ENCODE results near the gene GABRG3.
"Not testable (repeated sequence)": the region's sequence is repeated elsewhere in the genome, so short reads cannot be mapped to it uniquely, and the experiment has no call there.

GABRG3 gene

GRCh38 chr15:27127815-27128570 is 157.0 kb downstream of the GABRG3 start:
- Mint-ChIP-seq H3K36me3 (no peaks in the 10 kb centered on the region), H3K4me1 (no peaks in the 10 kb centered on the region), H3K27ac (no peak overlapping the region), H3K4me3 (no peak overlapping the region), H3K9me3 (peaks cover 21% of the 10 kb centered on the region)
- DNase-seq (ENCODE audit: low spot score in 2 of 2) = no peak
- no peak for ATAC-seq

- H3K36me3 Mint-ChIP-seq = no peaks in the 10 kb centered on the region
- H3K4me3 Mint-ChIP-seq = no peak overlapping the region
- no peak overlapping the region for H3K27ac Mint-ChIP-seq
- DNase-seq (ENCODE audit: low spot score in 2 of 2) (no peak), ATAC-seq (no peak)
- peaks cover 20% of the 10 kb centered on the region for H3K9me3 Mint-ChIP-seq
- no peaks in the 10 kb centered on the region for H3K4me1 Mint-ChIP-seq
Observed at GRCh38 chr15:27133249-27133648, 162.3 kb downstream of the GABRG3 start.

GRCh38 chr15:27134481-27134880 is 163.5 kb downstream of the GABRG3 start:
- Mint-ChIP-seq H3K4me3 (no peak overlapping the region), H3K4me1 (no peaks in the 10 kb centered on the region), H3K9me3 (peaks cover 23% of the 10 kb centered on the region), H3K36me3 (no peaks in the 10 kb centered on the region), H3K27ac (no peak overlapping the region)
- no peak for ATAC-seq
- DNase-seq (ENCODE audit: low spot score in 2 of 2) = no peak

GRCh38 chr15:27135151-27135550 is 164.2 kb downstream of the GABRG3 start:
- Mint-ChIP-seq H3K27ac (no peak overlapping the region), H3K4me3 (no peak overlapping the region), H3K4me1 (no peaks in the 10 kb centered on the region), H3K9me3 (peaks cover 23% of the 10 kb centered on the region), H3K36me3 (no peaks in the 10 kb centered on the region)
- no peak for DNase-seq (ENCODE audit: low spot score in 2 of 2)
- no peak for ATAC-seq

GRCh38 chr15:27137127-27137526 is 166.1 kb downstream of the GABRG3 start:
- Mint-ChIP-seq H3K9me3 (peaks cover 17% of the 10 kb centered on the region), H3K4me3 (no peak overlapping the region), H3K36me3 (no peaks in the 10 kb centered on the region), H3K27ac (no peak overlapping the region), H3K4me1 (no peaks in the 10 kb centered on the region)
- DNase-seq (ENCODE audit: low spot score in 2 of 2) (no peak), ATAC-seq (no peak)

DNA sequence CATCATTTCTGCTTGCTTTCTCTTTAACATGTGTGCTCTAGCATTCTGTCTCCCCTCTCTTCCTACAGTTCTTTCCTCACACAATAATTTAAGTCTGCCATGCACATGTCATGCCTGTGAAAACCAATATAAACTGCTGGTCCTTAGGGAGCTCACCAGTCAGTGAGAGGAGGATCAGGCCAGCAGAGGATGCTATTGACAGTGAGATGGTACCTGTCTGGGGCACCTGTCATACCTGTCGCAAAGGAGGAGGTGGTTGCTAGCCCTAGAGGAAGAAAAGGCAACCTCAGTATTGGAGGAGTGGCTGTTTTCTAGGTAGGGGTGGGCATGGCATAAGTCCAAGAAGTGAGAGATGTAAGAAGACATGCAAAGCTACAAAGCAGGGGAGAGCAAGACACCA is 194.6 kb downstream of the GABRG3 start:
- Mint-ChIP-seq H3K9me3 (peaks cover 24% of the 10 kb centered on the region), H3K4me1 (no peaks in the 10 kb centered on the region), H3K36me3 (no peaks in the 10 kb centered on the region), H3K4me3 (no peak overlapping the region), H3K27ac (no peak overlapping the region)
- no peak for ATAC-seq
- DNase-seq (ENCODE audit: low spot score in 2 of 2) = no peak

- ATAC-seq = no peak
- no peak overlapping the region for H3K4me3 Mint-ChIP-seq
- peaks cover 24% of the 10 kb centered on the region for H3K9me3 Mint-ChIP-seq
- H3K27ac Mint-ChIP-seq = no peak overlapping the region
- no peak for DNase-seq (ENCODE audit: low spot score in 2 of 2)
- H3K4me1 Mint-ChIP-seq = no peaks in the 10 kb centered on the region
- H3K36me3 Mint-ChIP-seq = no peaks in the 10 kb centered on the region
Observed at GRCh38 chr15:27166917-27167316, 195.9 kb downstream of the GABRG3 start.

- no peak for DNase-seq (ENCODE audit: low spot score in 2 of 2)
- Mint-ChIP-seq H3K36me3 (no peaks in the 10 kb centered on the region), H3K4me1 (no peaks in the 10 kb centered on the region), H3K4me3 (no peak overlapping the region), H3K9me3 (peaks cover 26% of the 10 kb centered on the region), H3K27ac (no peak overlapping the region)
- ATAC-seq = no peak
Observed at GRCh38 chr15:27167738-27168137, 196.8 kb downstream of the GABRG3 start.

DNA sequence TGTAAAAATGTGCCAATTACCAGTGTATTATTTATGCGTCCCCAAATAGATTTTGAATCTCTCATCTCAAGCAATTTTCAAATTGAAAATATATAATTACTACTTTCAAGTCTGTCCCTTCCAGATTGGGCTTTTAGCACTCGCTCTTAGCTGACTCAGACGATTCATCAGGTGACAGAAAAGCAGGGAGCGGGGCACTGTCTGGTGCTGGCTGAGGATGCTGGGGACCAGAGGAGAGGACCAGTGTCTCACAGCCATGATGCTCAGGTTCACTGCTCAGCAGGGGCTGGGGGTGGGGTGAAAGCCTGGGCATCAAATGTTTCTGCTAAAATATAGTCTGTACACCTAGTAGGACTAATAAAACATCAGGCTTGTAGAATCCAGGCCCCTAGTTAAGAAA is 199.9 kb downstream of the GABRG3 start:
- H3K4me3 Mint-ChIP-seq = no peak overlapping the region
- H3K4me1 Mint-ChIP-seq = no peaks in the 10 kb centered on the region
- no peaks in the 10 kb centered on the region for H3K36me3 Mint-ChIP-seq
- peaks cover 24% of the 10 kb centered on the region for H3K9me3 Mint-ChIP-seq
- DNase-seq (ENCODE audit: low spot score in 2 of 2) = no peak
- ATAC-seq = no peak
- no peak overlapping the region for H3K27ac Mint-ChIP-seq

GRCh38 chr15:27172821-27173220 is 201.8 kb downstream of the GABRG3 start:
- ATAC-seq (no peak), DNase-seq (ENCODE audit: low spot score in 2 of 2) (no peak)
- Mint-ChIP-seq H3K4me3 (no peak overlapping the region), H3K4me1 (no peaks in the 10 kb centered on the region), H3K9me3 (peaks cover 27% of the 10 kb centered on the region), H3K36me3 (no peaks in the 10 kb centered on the region), H3K27ac (no peak overlapping the region)

GRCh38 chr15:27175472-27176153 is 204.6 kb downstream of the GABRG3 start:
- Mint-ChIP-seq H3K27ac (no peak overlapping the region), H3K36me3 (no peaks in the 10 kb centered on the region), H3K4me1 (no peaks in the 10 kb centered on the region), H3K4me3 (no peak overlapping the region), H3K9me3 (peaks cover 17% of the 10 kb centered on the region)
- DNase-seq (ENCODE audit: low spot score in 2 of 2) = no peak
- ATAC-seq = no peak

GRCh38 chr15:27176785-27177406 is 205.9 kb downstream of the GABRG3 start:
- no peak for ATAC-seq
- Mint-ChIP-seq H3K36me3 (no peaks in the 10 kb centered on the region), H3K4me1 (no peaks in the 10 kb centered on the region), H3K9me3 (peaks cover 17% of the 10 kb centered on the region), H3K27ac (no peak overlapping the region), H3K4me3 (no peak overlapping the region)
- DNase-seq (ENCODE audit: low spot score in 2 of 2) = no peak

DNA sequence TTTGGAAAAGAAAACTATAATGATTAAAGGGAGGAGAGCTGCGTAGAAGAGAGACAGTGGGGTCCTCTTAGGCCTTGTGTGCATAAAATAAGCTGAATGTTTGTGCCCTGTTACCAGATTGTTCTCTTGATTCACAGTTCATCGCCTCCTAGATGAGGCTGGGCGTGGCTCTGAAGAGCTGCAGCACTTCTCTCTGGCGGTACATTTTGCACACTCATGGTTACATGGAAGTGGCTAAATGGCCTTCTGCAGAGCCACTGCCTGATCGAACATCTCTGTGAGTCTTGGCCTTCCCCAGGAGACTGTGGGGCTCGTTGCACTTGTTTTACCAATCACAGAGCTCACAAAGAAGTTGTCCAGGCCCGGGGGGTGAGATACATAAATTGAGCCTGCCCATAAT is 208.8 kb downstream of the GABRG3 start:
- DNase-seq (ENCODE audit: low spot score in 2 of 2) = no peak
- no peak overlapping the region for H3K4me3 Mint-ChIP-seq
- peaks cover 18% of the 10 kb centered on the region for H3K9me3 Mint-ChIP-seq
- no peaks in the 10 kb centered on the region for H3K4me1 Mint-ChIP-seq
- H3K36me3 Mint-ChIP-seq = no peaks in the 10 kb centered on the region
- ATAC-seq = no peak
- no peak overlapping the region for H3K27ac Mint-ChIP-seq

GRCh38 chr15:27182561-27183110 is 211.7 kb downstream of the GABRG3 start:
- Mint-ChIP-seq H3K4me1 (no peaks in the 10 kb centered on the region), H3K27ac (no peak overlapping the region), H3K4me3 (no peak overlapping the region), H3K36me3 (no peaks in the 10 kb centered on the region), H3K9me3 (peaks cover 20% of the 10 kb centered on the region)
- ATAC-seq = no peak
- no peak for DNase-seq (ENCODE audit: low spot score in 2 of 2)

DNA sequence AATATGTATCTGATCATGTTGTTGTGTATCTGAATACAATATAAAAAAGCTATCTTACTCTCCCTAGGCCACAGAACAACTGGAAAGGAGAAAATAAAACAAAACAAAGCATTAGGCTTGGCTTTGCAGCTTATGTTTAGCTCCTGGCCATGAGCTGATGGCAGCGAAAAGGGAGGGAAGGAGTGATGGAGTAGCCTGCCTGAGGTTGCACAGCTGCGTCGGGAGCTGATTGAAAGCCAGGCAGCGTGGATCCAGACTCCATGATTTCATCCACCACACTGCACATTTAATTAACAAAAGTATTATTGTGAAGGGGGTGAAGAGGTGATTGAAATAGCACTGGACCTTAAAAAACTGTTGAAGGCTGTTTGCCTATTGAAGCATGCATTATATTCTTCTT is 212.2 kb downstream of the GABRG3 start:
- no peaks in the 10 kb centered on the region for H3K36me3 Mint-ChIP-seq
- DNase-seq (ENCODE audit: low spot score in 2 of 2) (no peak), ATAC-seq (no peak)
- H3K27ac Mint-ChIP-seq = no peak overlapping the region
- H3K4me3 Mint-ChIP-seq = no peak overlapping the region
- H3K4me1 Mint-ChIP-seq = no peaks in the 10 kb centered on the region
- peaks cover 19% of the 10 kb centered on the region for H3K9me3 Mint-ChIP-seq

DNA sequence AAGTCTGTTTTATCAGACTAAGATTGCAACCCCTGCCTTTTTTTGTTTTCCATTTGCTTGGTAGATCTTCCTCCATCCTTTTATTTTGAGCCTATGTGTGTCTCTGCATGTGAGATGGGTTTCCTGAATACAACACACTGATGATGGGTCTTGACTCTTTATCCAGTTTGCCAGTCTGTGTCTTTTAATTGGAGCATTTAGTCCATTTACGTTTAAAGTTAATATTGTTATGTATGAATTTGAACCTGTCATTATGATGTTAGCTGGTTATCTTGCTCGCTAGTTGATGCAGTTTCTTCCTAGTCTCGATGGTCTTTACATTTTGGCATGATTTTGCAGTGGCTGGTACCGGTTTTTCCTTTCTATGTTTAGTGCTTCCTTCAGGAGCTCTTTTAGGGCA is 220.5 kb downstream of the GABRG3 start:
- not testable (repeated sequence) for H3K27ac Mint-ChIP-seq
- peaks cover 14% of the 10 kb centered on the region for H3K9me3 Mint-ChIP-seq

More for the DNA sequence above, 220.5 kb downstream of the GABRG3 start:
- DNase-seq (ENCODE audit: low spot score in 2 of 2); H3K4me3 Mint-ChIP-seq; H3K4me1 Mint-ChIP-seq; H3K36me3 Mint-ChIP-seq; ATAC-seq: not testable (repeated sequence)

Data from stimulated activated effector memory CD8-positive, alpha-beta T cell treated with anti-CD3 and anti-CD28 coated beads, Interleukin-12 subunit alpha, Interleukin-12 subunit beta, amount 100 ng/mL, for 72 hours (primary cell).